ENCODE results near the gene MACROD1. TPM values are rescaled to one million over a fixed set of nuclear protein-coding genes. Genes with fewer than 3 reads are reported as not detected.

Gene MACROD1
- 10 to 100 TPM; 38.7 to 48.6 TPM for total RNA-seq

DNA sequence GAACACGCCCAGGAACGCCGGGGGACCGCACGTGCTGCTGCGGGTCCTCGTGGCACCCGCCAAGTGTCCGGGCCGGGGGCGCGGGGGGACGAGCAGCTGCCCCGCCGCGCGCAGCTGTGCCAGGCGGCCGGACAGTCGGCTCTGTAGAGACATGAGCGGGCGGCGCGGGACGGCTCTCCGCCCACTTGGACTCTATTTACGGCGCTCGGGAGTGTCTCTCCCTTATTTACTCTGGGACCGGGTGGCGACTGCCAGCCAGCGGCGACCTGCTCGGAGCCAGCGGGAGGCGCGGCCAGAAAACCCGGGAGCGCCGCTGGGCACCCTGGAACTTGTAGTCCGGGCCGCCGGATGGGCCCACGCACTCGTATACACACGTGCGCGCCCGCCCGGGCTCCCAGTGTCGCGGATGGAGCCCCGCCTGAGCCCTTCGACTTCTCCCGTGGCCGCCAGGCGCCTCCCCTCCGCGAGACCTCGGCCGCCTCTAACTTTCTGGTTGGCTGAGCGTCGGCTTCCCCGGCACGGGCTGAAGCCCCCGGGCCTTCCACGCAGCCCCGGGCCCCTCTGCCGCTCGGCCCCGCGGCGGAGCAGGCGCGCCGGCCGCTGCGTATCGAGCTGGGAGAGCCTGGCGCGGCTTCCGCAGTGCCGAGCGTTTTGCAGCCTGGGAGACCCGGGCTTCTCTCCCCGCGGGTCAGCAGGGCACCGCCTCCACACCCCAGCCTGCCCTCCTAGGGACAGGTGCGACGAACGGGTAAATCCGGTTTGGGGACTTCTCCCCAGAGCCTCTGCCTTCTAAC is at the start of gene MACROD1:
MACROD1 (minus strand) TSS at position 272 of the 794 bp plus-strand sequence; CDS start at position 153, 119 bp downstream.
- Mint-ChIP-seq H3K27me3 (ENCODE audit: low read depth) (no peaks in the 10 kb centered on the region), H3K9me3 (no peaks in the 10 kb centered on the region), H3K36me3 (ENCODE audit: low read depth) (peaks cover 1% of the 10 kb centered on the region), H3K4me3 (peak within 1 kb of the TSS; percentile 84), H3K4me1 (ENCODE audit: low read depth) (peaks cover 10% of the 10 kb centered on the region), H3K27ac (peak within 1 kb of the TSS; percentile 69)
- DNase-seq = peak; percentile 85
- intact Hi-C loops (cut with micrococcal nuclease) = loop anchor here (2.0 kb wide), 1 partner anchor 21 kb away; the partner anchor contains the start of gene STIP1
- CTCF ChIA-PET = interaction anchor here (1.3 kb wide), 1 partner anchor 135 kb away, joined by 3 read pairs; no protein-coding TSS in a partner anchor

GRCh38 chr11:64211181-64211872 is 45.4 kb upstream of the MACROD1 start:
- peaks cover 46% of the 10 kb centered on the region for H3K36me3 Mint-ChIP-seq (ENCODE audit: low read depth)
- intact Hi-C loops (cut with micrococcal nuclease) = no loop called here
- no peak overlapping the region for H3K27ac Mint-ChIP-seq
- no peaks in the 10 kb centered on the region for H3K27me3 Mint-ChIP-seq (ENCODE audit: low read depth)
- CTCF ChIA-PET = interaction anchor here (1.2 kb wide), 1 partner anchor 90 kb away, joined by 5 read pairs; the partner anchor contains the start of gene CATSPERZ
- no peaks in the 10 kb centered on the region for H3K9me3 Mint-ChIP-seq
- peaks cover 41% of the 10 kb centered on the region for H3K4me1 Mint-ChIP-seq (ENCODE audit: low read depth)
- no peak for DNase-seq
- H3K4me3 Mint-ChIP-seq = no peak overlapping the region

DNA sequence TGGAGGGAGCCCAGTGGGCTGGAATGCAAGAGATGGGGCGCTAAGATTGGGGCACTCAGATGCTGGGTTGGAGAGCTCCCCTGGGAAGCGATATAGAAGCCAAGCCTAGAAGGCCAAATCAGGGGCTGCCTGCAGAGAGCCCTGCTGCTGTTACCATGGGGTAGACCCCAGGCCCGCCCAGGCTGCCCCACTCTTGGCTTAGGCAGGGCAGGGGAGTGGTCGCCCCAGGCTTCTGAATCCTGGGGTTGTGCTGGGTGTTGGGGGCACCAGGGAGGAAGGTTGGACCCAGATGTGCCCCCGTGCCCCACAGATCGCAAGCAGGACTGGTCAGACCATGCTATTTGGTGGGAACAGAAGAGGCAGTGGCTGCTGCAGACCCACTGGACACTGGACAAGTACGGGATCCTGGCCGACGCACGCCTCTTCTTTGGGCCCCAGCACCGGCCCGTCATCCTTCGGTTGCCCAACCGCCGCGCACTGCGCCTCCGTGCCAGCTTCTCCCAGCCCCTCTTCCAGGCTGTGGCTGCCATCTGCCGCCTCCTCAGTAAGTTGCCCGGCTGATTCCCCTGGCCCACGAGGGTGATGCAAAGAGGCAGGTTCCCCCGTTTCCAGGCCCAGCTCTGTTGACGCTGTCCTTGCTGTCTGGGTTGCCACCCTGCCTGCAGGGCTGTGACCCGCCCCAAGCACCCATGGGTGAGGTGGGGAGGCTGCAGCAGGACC is 44.5 kb upstream of the MACROD1 start:
- H3K27ac Mint-ChIP-seq = peak overlapping the region; percentile 50

DNA sequence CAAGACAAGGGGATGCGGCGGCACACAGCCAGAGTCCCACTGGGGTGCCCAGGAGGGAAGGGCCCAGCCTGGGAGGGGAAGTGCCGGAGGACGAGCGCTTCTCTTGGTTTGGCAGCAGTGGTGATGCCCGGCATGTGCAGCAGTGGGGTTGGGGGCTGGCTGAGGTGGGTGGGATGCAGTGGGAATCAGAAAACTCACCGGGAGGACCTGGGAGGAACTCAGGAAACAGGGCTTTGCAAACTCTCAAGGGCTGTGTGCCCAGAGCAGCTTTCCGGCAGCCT is 43.6 kb upstream of the MACROD1 start:
- H3K4me1 Mint-ChIP-seq (ENCODE audit: low read depth) = peaks cover 50% of the 10 kb centered on the region
- CTCF ChIA-PET = interaction anchor here (7.4 kb wide), 1 partner anchor 93 kb away, joined by 89 read pairs; the partner anchor contains the start of gene CATSPERZ
- H3K27ac Mint-ChIP-seq = peak overlapping the region; percentile 99
- H3K36me3 Mint-ChIP-seq (ENCODE audit: low read depth) = peaks cover 49% of the 10 kb centered on the region
- intact Hi-C loops (cut with micrococcal nuclease) = no loop called here
- no peaks in the 10 kb centered on the region for H3K27me3 Mint-ChIP-seq (ENCODE audit: low read depth)
- no peak for DNase-seq
- no peaks in the 10 kb centered on the region for H3K9me3 Mint-ChIP-seq
- H3K4me3 Mint-ChIP-seq = no peak overlapping the region

More for the DNA sequence above, 44.5 kb upstream of the MACROD1 start:
- Mint-ChIP-seq H3K9me3 (no peaks in the 10 kb centered on the region), H3K36me3 (ENCODE audit: low read depth) (peaks cover 52% of the 10 kb centered on the region), H3K27me3 (ENCODE audit: low read depth) (no peaks in the 10 kb centered on the region), H3K4me1 (ENCODE audit: low read depth) (peaks cover 50% of the 10 kb centered on the region), H3K4me3 (no peak overlapping the region)
- no peak for DNase-seq
- CTCF ChIA-PET = interaction anchor here (7.4 kb wide), 1 partner anchor 92 kb away, joined by 89 read pairs; the partner anchor contains the start of gene CATSPERZ
- intact Hi-C loops (cut with micrococcal nuclease) = no loop called here

- peaks cover 53% of the 10 kb centered on the region for H3K4me1 Mint-ChIP-seq (ENCODE audit: low read depth)
- H3K27me3 Mint-ChIP-seq (ENCODE audit: low read depth) = no peaks in the 10 kb centered on the region
- intact Hi-C loops (cut with micrococcal nuclease) = no loop called here
- peak overlapping the region; percentile 99 for H3K27ac Mint-ChIP-seq
- DNase-seq = no peak
- CTCF ChIA-PET = interaction anchor here (7.4 kb wide), 1 partner anchor 94 kb away, joined by 89 read pairs; the partner anchor contains the start of gene CATSPERZ
- H3K9me3 Mint-ChIP-seq = no peaks in the 10 kb centered on the region
- H3K4me3 Mint-ChIP-seq = peak overlapping the region; percentile 56
- H3K36me3 Mint-ChIP-seq (ENCODE audit: low read depth) = peaks cover 54% of the 10 kb centered on the region
Observed at GRCh38 chr11:64208796-64209562, 43.1 kb upstream of the MACROD1 start.

GRCh38 chr11:64208086-64208795 is 42.3 kb upstream of the MACROD1 start:
- CTCF ChIA-PET = interaction anchor here (0.8 to 7.4 kb wide), 3 partner anchors 33 to 94 kb away, joined by 3 to 89 read pairs (median 4); partner anchors contain the start of genes CATSPERZ, FKBP2 and PLCB3
- H3K4me1 Mint-ChIP-seq (ENCODE audit: low read depth) = peaks cover 56% of the 10 kb centered on the region
- intact Hi-C loops (cut with micrococcal nuclease) = no loop called here

GRCh38 chr11:64207256-64208085 is 41.6 kb upstream of the MACROD1 start:
- peak; percentile 94 for DNase-seq
- Mint-ChIP-seq H3K36me3 (ENCODE audit: low read depth) (peaks cover 58% of the 10 kb centered on the region), H3K4me1 (ENCODE audit: low read depth) (peaks cover 56% of the 10 kb centered on the region), H3K27ac (peak overlapping the region; percentile 99), H3K4me3 (peak overlapping the region; percentile 97), H3K9me3 (no peaks in the 10 kb centered on the region), H3K27me3 (ENCODE audit: low read depth) (no peaks in the 10 kb centered on the region)
- intact Hi-C loops (cut with micrococcal nuclease) = loop anchor here (1.0 kb wide), 8 partner anchors 19 to 98 kb away; partner anchors contain the start of genes DNAJC4, ESRRA, FKBP2 and GPR137
- CTCF ChIA-PET = interaction anchor here (0.8 to 7.4 kb wide), 13 partner anchors 8 to 95 kb away, joined by 3 to 89 read pairs (median 5); partner anchors contain the start of genes CATSPERZ, FKBP2, NUDT22 and PLCB3

More at GRCh38 chr11:64208086-64208795, 42.3 kb upstream of the MACROD1 start:
- Mint-ChIP-seq H3K4me3 (peak overlapping the region; percentile 97), H3K27me3 (ENCODE audit: low read depth) (no peaks in the 10 kb centered on the region), H3K27ac (peak overlapping the region; percentile 99), H3K36me3 (ENCODE audit: low read depth) (peaks cover 56% of the 10 kb centered on the region), H3K9me3 (no peaks in the 10 kb centered on the region)
- no peak for DNase-seq

- H3K27ac Mint-ChIP-seq = peak within 1 kb of the TSS; percentile 99
- peaks cover 58% of the 10 kb centered on the region for H3K36me3 Mint-ChIP-seq (ENCODE audit: low read depth)
- no peaks in the 10 kb centered on the region for H3K27me3 Mint-ChIP-seq (ENCODE audit: low read depth)
- peak within 1 kb of the TSS; percentile 97 for H3K4me3 Mint-ChIP-seq
- H3K4me1 Mint-ChIP-seq (ENCODE audit: low read depth) = peaks cover 51% of the 10 kb centered on the region
- intact Hi-C loops (cut with micrococcal nuclease) = loop anchor here (1.0 kb wide), 9 partner anchors 20 to 99 kb away; partner anchors contain the start of genes DNAJC4, ESRRA, FKBP2 and GPR137
- CTCF ChIA-PET = interaction anchor here (0.8 to 7.4 kb wide), 15 partner anchors 8 to 96 kb away, joined by 3 to 89 read pairs (median 5); partner anchors contain the start of genes BAD, CATSPERZ, NUDT22 and PLCB3
- peak; percentile 91 for DNase-seq
- no peaks in the 10 kb centered on the region for H3K9me3 Mint-ChIP-seq
Observed at GRCh38 chr11:64206457-64207255, 40.7 kb upstream of the MACROD1 start, which contains the start of gene FERMT3. Gene FERMT3, plus strand, starts transcription at chr11:64206721. Its CDS starts 644 bp downstream, at chr11:64207365.

GRCh38 chr11:64204464-64204989 is 38.6 kb upstream of the MACROD1 start:
- H3K27ac Mint-ChIP-seq = peak overlapping the region; percentile 89
- intact Hi-C loops (cut with micrococcal nuclease) = loop anchor here (1.0 kb wide), 2 partner anchors 96 to 100 kb away; partner anchors contain the start of gene CATSPERZ
- H3K27me3 Mint-ChIP-seq (ENCODE audit: low read depth) = no peaks in the 10 kb centered on the region
- peaks cover 67% of the 10 kb centered on the region for H3K36me3 Mint-ChIP-seq (ENCODE audit: low read depth)
- H3K4me1 Mint-ChIP-seq (ENCODE audit: low read depth) = peaks cover 49% of the 10 kb centered on the region
- peak; percentile 93 for DNase-seq
- CTCF ChIA-PET = interaction anchor here (0.5 to 7.4 kb wide), 30 partner anchors 8 to 484 kb away, joined by 3 to 89 read pairs (median 5); partner anchors contain the start of genes CATSPERZ, NUDT22, PPP1R14B and STIP1
- no peaks in the 10 kb centered on the region for H3K9me3 Mint-ChIP-seq
- H3K4me3 Mint-ChIP-seq = peak overlapping the region; percentile 13
